Tibial nerve (tissue), 4 donors: ENCODE data around the gene FRMD4A.

Experiments
- EP300 ChIP-seq, 2 donors: sonication (generic); formaldehyde crosslinking; IDR thresholded peaks; one replicate each; pipeline ENCODE4 v1.6.1; 2017; ENCODE audit warnings: antibody characterized with exemption in 2 of 2, mild to moderate bottlenecking in 1 of 2
- POLR2A ChIP-seq, 2 donors: fragments of 450-650 bp; IDR thresholded peaks; one replicate each; pipeline ENCODE4 v1.6.1; 2017; ENCODE audit warnings: antibody characterized with exemption in 2 of 2, mild to moderate bottlenecking in 2 of 2, moderate library complexity in 2 of 2
- TF ChIP-seq, protein P1 (sequence below), 5 experiments: fragments of 200-600 bp in 3 of 5; fragments of 450-650 bp in 2 of 5; sonication (generic) in 3 of 5; IDR thresholded peaks; one replicate each; pipeline ENCODE4 v1.5.1; 2016 to 2019; ENCODE audit warnings: antibody characterized with exemption in 5 of 5, mild to moderate bottlenecking in 3 of 5, moderate library complexity in 2 of 5

DNA sequence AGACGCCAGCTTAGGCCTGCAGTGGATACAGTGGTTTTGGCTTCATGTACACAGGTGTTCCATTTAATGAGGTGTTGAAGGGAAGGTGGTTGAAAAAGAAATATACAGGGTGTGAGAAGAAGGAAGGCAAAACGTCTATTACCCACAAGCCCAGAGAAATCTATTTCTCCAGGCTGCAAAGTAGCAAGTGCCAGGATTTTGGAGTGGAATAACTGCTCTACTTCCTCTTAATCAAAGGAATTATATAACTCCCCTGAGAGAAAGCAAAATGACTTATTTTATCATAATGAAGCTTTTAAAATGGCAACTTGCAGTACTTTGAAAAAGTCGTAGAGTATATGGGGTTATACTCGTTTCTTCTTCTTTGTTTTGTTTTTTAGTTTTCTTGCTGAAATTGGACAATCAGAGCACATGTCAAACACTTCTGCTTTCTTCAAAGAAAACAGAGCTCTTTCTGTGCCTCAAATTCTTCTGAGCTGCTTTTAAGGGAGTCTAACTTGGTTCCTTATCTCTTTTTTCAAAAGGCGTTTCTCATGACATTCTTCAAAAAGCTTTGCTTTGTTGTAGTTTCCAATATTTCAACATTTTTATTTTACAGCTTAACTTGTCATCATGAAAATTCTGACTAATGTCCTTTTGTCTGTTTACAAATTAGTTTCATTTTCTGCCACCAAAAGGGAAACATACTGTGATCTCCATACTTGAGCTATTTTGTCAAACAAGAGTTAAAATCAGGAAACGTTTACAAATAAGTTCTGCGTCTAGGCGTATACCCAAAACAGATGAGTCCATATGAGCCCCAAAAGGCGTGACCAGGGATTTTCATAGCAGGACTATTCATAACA lies 289.7 kb downstream of the FRMD4A start:
- TF ChIP-seq, protein P1, sequence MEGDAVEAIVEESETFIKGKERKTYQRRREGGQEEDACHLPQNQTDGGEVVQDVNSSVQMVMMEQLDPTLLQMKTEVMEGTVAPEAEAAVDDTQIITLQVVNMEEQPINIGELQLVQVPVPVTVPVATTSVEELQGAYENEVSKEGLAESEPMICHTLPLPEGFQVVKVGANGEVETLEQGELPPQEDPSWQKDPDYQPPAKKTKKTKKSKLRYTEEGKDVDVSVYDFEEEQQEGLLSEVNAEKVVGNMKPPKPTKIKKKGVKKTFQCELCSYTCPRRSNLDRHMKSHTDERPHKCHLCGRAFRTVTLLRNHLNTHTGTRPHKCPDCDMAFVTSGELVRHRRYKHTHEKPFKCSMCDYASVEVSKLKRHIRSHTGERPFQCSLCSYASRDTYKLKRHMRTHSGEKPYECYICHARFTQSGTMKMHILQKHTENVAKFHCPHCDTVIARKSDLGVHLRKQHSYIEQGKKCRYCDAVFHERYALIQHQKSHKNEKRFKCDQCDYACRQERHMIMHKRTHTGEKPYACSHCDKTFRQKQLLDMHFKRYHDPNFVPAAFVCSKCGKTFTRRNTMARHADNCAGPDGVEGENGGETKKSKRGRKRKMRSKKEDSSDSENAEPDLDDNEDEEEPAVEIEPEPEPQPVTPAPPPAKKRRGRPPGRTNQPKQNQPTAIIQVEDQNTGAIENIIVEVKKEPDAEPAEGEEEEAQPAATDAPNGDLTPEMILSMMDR (IDR thresholded peaks at IDR 0.05), result no peak
- TF ChIP-seq POLR2A (IDR thresholded peaks at IDR 0.05), result no peak
- no peak for TF ChIP-seq EP300 (IDR thresholded peaks at IDR 0.05)
